Upper lobe of left lung (tissue), 6 donors: ENCODE data around the gene HNRNPL. TPM values are rescaled to one million over a fixed set of nuclear protein-coding genes. Genes with fewer than 3 reads are reported as not detected.
A peak's percentile ranks its signal among the peaks of the same experiment; 100 is the strongest.

Experiments
- ATAC-seq, 2 donors: fragments of 200-7000 bp; cut with Tn5 transposase; one replicate each; pipeline ENCODE4 v1.9.1; 2022; ENCODE audit warnings: mild to moderate bottlenecking in 2 of 2, moderate library complexity in 2 of 2; ENCODE audit not compliant: low FRiP score in 2 of 2
- DNase-seq, 2 donors: peaks; one replicate each; pipeline ENCODE4 v3.0.0-alpha.2; 2019 to 2020
- H3K27ac ChIP-seq, 4 donors: fragments of 200-600 bp; sonication (generic); one replicate each; pipeline ENCODE4 v1.5.1; 2016 to 2019
- H3K27me3 ChIP-seq, 4 donors: fragments of 200-600 bp; sonication (generic); one replicate each; pipeline ENCODE4 v1.5.1; 2017 to 2019
- H3K36me3 ChIP-seq, 4 donors: fragments of 200-600 bp; sonication (generic); one replicate each; pipeline ENCODE4 v1.5.1; 2016 to 2019
- H3K4me1 ChIP-seq, 4 donors: fragments of 200-600 bp; sonication (generic); one replicate each; pipeline ENCODE4 v1.5.1; 2018 to 2019
- H3K4me3 ChIP-seq, 4 donors: fragments of 200-600 bp; sonication (generic); one replicate each; pipeline ENCODE4 v1.5.1; 2017 to 2019; ENCODE audit warnings: mild to moderate bottlenecking in 2 of 4, moderate library complexity in 1 of 4
- H3K9me3 ChIP-seq, 4 donors: fragments of 200-600 bp; sonication (generic); one replicate each; pipeline ENCODE4 v1.5.1; 2018 to 2019
- CTCF ChIP-seq, 6 experiments: fragments of 450-650 bp in 4 of 6; fragments of 200-600 bp in 2 of 6; sonication (generic) in 2 of 6; IDR thresholded peaks; one replicate each; pipeline ENCODE4 v1.5.1; 2016 to 2019; ENCODE audit warnings: antibody characterized with exemption in 6 of 6
- EP300 ChIP-seq, 4 donors: sonication (generic); formaldehyde crosslinking; IDR thresholded peaks; one replicate each; pipeline ENCODE4 v1.5.1; 2017; ENCODE audit warnings: antibody characterized with exemption in 4 of 4, control low read depth in 2 of 4
- POLR2A ChIP-seq, 4 donors: fragments of 450-650 bp; IDR thresholded peaks; one replicate each; pipeline ENCODE4 v1.5.1; 2016 to 2017; ENCODE audit warnings: antibody characterized with exemption in 4 of 4, mild to moderate bottlenecking in 2 of 4
- POLR2AphosphoS5 ChIP-seq, 2 donors: sonication (generic); formaldehyde crosslinking; IDR thresholded peaks; one replicate each; pipeline ENCODE4 v1.5.1; 2017; ENCODE audit warnings: antibody characterized with exemption in 2 of 2
- WGBS, 2 donors: methylation state at CpG; one replicate each; pipeline ENCODE4 v1.1.5; 2017 to 2018; 5-methylcytosine and 5-hydroxymethylcytosine counted together
- total RNA-seq, 6 donors: library from RNA; depleted of rRNA in 4 of 6; stranded (reverse); fragments of >200 nt in 4 of 6; gene quantifications; one replicate each; pipeline versions ENCODE4 v1.1.0 to v1.2.1, GENCODE V29; 2016 to 2021
- donor health status: DM: no; HTN: no; CAD: no; lungs with moderate emphysema.
- donor health status: DM: no; HTN: yes; CAD: no; lungs with severe emphysema.

The HNRNPL gene
- total RNA-seq, 6 donors from 2014 or later = 156 to 274 (median 178) TPM

- ATAC-seq (no peak), DNase-seq (no peak)
- 90 to 95% methylated on average over 6 of the region's 6 CpGs for WGBS, 2 donors
- no peak for TF ChIP-seq CTCF (IDR thresholded peaks at IDR 0.05)
- no peak for TF ChIP-seq EP300 (IDR thresholded peaks at IDR 0.05)
- TF ChIP-seq POLR2A (IDR thresholded peaks at IDR 0.05) = no peak
- no peak for TF ChIP-seq POLR2AphosphoS5 (IDR thresholded peaks at IDR 0.05)
- Histone ChIP-seq H3K4me1 (peaks cover 34 to 65% (median 36%) of the 10 kb centered on the region in 4 donors), H3K9me3 (no peaks in the 10 kb centered on the region), H3K36me3 (peaks cover 34 to 56% (median 43%) of the 10 kb centered on the region in 4 donors), H3K4me3 (no peak overlapping the region), H3K27me3 (no peaks in the 10 kb centered on the region), H3K27ac (no peak overlapping the region)
Observed at GRCh38 chr19:38834590-38834989, 15.2 kb downstream of the HNRNPL start.

DNA sequence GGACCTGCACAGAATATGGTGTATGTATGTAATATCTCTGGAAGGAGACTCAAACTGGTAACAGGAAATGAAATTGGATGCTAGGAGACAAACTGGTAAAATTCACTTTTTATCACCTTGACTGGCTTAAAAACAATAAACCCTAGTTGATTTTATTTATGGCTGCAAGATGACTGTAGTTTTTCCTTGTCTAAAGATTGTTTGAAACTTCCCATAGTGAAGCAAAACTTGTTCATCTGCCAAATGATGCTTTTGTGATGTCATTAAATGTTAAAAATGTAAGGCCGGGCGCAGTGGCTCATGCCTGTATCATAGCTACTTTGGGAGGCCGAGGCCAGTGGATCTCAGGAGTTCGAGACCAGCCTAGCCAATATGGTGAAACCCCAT, 15.7 kb downstream of the HNRNPL start:
- WGBS, 2 donors = 93 to 99% methylated on average over 4 of the region's 4 CpGs
- H3K27me3 ChIP-seq = no peaks in the 10 kb centered on the region
- no peak for TF ChIP-seq EP300 (IDR thresholded peaks at IDR 0.05)
- ATAC-seq = no peak
- peak overlapping the region in 1 of 4 donors; percentile 91 for H3K27ac ChIP-seq
- no peaks in the 10 kb centered on the region for H3K9me3 ChIP-seq
- H3K4me1 ChIP-seq = peaks cover 34 to 69% (median 38%) of the 10 kb centered on the region in 4 donors
- no peak for DNase-seq
- H3K36me3 ChIP-seq = peaks cover 30 to 55% (median 40%) of the 10 kb centered on the region in 4 donors
- H3K4me3 ChIP-seq = no peak overlapping the region

GRCh38 chr19:38833092-38833425, 16.7 kb downstream of the HNRNPL start:
- Histone ChIP-seq H3K27ac (peak overlapping the region in 3 of 4 donors; percentile 91 to 97 (median 97)), H3K9me3 (no peaks in the 10 kb centered on the region), H3K27me3 (no peaks in the 10 kb centered on the region), H3K4me1 (peaks cover 33 to 66% (median 37%) of the 10 kb centered on the region in 4 donors), H3K36me3 (peaks cover 20 to 54% (median 38%) of the 10 kb centered on the region in 4 donors), H3K4me3 (no peak overlapping the region)
- TF ChIP-seq CTCF (IDR thresholded peaks at IDR 0.05) (no peak), POLR2AphosphoS5 (IDR thresholded peaks at IDR 0.05) (no peak), EP300 (IDR thresholded peaks at IDR 0.05) (no peak), POLR2A (IDR thresholded peaks at IDR 0.05) (peak in 1 of 4 donors; percentile 20)
- WGBS, 2 donors = 80 to 88% methylated on average over 7 of the region's 7 CpGs
- DNase-seq (no peak), ATAC-seq (no peak)

DNA sequence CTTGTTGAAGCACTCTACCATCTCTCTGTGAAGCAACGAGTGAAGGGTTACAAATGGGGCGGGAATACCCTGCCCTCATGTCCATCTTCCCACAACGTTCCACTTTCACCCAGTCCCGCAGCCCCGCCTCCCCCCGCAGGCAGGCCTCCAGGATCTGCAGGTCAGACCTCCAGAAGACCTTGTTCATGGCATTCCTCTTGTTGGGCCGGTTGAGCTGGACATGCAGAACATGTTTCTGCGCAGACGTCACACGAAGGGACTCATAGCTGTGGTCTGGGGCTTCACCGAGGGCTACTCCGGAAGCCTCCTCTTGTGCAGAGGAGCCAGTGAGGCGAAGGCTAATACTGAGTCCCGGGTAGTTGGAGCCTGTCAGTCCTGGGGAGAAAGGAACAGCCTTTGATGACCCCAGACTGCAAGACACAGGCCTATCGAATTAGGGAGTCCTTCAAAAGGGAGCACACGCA, 18.6 kb downstream of the HNRNPL start:
- Histone ChIP-seq H3K27me3 (no peaks in the 10 kb centered on the region), H3K4me1 (peaks cover 24 to 54% (median 38%) of the 10 kb centered on the region in 4 donors), H3K9me3 (no peaks in the 10 kb centered on the region), H3K27ac (peak overlapping the region; percentile 91 to 97 (median 94)), H3K4me3 (peak overlapping the region; percentile 62 to 93 (median 82)), H3K36me3 (peaks cover 4 to 46% (median 32%) of the 10 kb centered on the region in 4 donors)
- 0 to 4% methylated on average over 1 to 16 of the region's 16 CpGs for WGBS, 2 donors
- DNase-seq (peak; percentile 92), ATAC-seq (peak; percentile 73 to 87)
- TF ChIP-seq CTCF (IDR thresholded peaks at IDR 0.05) (no peak), POLR2A (IDR thresholded peaks at IDR 0.05) (no peak), POLR2AphosphoS5 (IDR thresholded peaks at IDR 0.05) (peak; percentile 14 to 53), EP300 (IDR thresholded peaks at IDR 0.05) (peak in 1 of 4 donors; percentile 39)

GRCh38 chr19:38830039-38830733, 19.6 kb downstream of the HNRNPL start:
- H3K27ac ChIP-seq = peak overlapping the region in 3 of 4 donors; percentile 91 to 97 (median 97)

More at GRCh38 chr19:38830039-38830733, 19.6 kb downstream of the HNRNPL start:
- Histone ChIP-seq H3K9me3 (no peaks in the 10 kb centered on the region), H3K4me3 (peak overlapping the region in 1 of 4 donors; percentile 84), H3K36me3 (peaks cover 0 to 39% (median 25%) of the 10 kb centered on the region in 4 donors), H3K27me3 (no peaks in the 10 kb centered on the region), H3K4me1 (peaks cover 24 to 44% (median 36%) of the 10 kb centered on the region in 4 donors)
- TF ChIP-seq EP300 (IDR thresholded peaks at IDR 0.05) (no peak), CTCF (IDR thresholded peaks at IDR 0.05) (no peak), POLR2AphosphoS5 (IDR thresholded peaks at IDR 0.05) (no peak), POLR2A (IDR thresholded peaks at IDR 0.05) (no peak)
- DNase-seq (no peak), ATAC-seq (no peak)
- WGBS, 2 donors = 74 to 85% methylated on average over 4 of the region's 4 CpGs
